Chondrocyte (in vitro differentiated cells): ENCODE data around the gene WDR41. TPM values are rescaled to one million over a fixed set of nuclear protein-coding genes. Genes with fewer than 3 reads are reported as not detected.

Experiments used
- DNase-seq: peaks from one replicate; pipeline ENCODE4 v3.0.0; 2021; ENCODE audit warnings: mixed read lengths, low spot score
- H3K27ac Mint-ChIP-seq: one replicate; pipeline ENCODE4 v1.8.0; 2021; ENCODE audit warnings: mild to moderate bottlenecking, moderate library complexity, mixed read lengths; ENCODE audit not compliant: unreplicated experiment
- H3K27me3 Mint-ChIP-seq: 2 replicates; pipeline ENCODE4 v1.8.0; 2021; ENCODE audit warnings: low read depth, mixed read lengths
- H3K36me3 Mint-ChIP-seq: 2 replicates; pipeline ENCODE4 v1.8.0; 2021; ENCODE audit warnings: low read depth, mixed read lengths
- H3K4me1 Mint-ChIP-seq: 2 replicates; pipeline ENCODE4 v1.8.0; 2021; ENCODE audit warnings: low read depth, mild to moderate bottlenecking, mixed read lengths
- H3K4me3 Mint-ChIP-seq: one replicate; pipeline ENCODE4 v1.8.0; 2021; ENCODE audit warnings: mild to moderate bottlenecking, moderate library complexity, mixed read lengths; ENCODE audit not compliant: unreplicated experiment
- H3K9me3 Mint-ChIP-seq: 2 replicates; pipeline ENCODE4 v1.8.0; 2021; ENCODE audit warnings: low read depth, mixed read lengths
- total RNA-seq: library from RNA; stranded (reverse); gene quantifications from 3 replicates; pipeline ENCODE4 v1.2.1, GENCODE V29; 2021
- TF ChIP-seq, protein P1 (sequence below): fragments of 200-600 bp; sonication (generic); IDR thresholded peaks from 2 replicates; pipeline ENCODE4 v1.5.0; 2021; ENCODE audit warnings: antibody characterized with exemption, mild to moderate bottlenecking, moderate library complexity

The WDR41 gene
- total RNA-seq, 1 donor from 2014 or later: 124 TPM

GRCh38 chr5:77431286-77431685 is 60.8 kb downstream of the WDR41 start:
- TF ChIP-seq, protein P1, sequence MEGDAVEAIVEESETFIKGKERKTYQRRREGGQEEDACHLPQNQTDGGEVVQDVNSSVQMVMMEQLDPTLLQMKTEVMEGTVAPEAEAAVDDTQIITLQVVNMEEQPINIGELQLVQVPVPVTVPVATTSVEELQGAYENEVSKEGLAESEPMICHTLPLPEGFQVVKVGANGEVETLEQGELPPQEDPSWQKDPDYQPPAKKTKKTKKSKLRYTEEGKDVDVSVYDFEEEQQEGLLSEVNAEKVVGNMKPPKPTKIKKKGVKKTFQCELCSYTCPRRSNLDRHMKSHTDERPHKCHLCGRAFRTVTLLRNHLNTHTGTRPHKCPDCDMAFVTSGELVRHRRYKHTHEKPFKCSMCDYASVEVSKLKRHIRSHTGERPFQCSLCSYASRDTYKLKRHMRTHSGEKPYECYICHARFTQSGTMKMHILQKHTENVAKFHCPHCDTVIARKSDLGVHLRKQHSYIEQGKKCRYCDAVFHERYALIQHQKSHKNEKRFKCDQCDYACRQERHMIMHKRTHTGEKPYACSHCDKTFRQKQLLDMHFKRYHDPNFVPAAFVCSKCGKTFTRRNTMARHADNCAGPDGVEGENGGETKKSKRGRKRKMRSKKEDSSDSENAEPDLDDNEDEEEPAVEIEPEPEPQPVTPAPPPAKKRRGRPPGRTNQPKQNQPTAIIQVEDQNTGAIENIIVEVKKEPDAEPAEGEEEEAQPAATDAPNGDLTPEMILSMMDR: no peak
- peaks cover 38% of the 10 kb centered on the region for H3K36me3 Mint-ChIP-seq
- no peak overlapping the region for H3K4me3 Mint-ChIP-seq
- H3K9me3 Mint-ChIP-seq: no peaks in the 10 kb centered on the region
- peaks cover 40% of the 10 kb centered on the region for H3K4me1 Mint-ChIP-seq
- no peak for DNase-seq
- no peaks in the 10 kb centered on the region for H3K27me3 Mint-ChIP-seq
- H3K27ac Mint-ChIP-seq: no peak overlapping the region

DNA sequence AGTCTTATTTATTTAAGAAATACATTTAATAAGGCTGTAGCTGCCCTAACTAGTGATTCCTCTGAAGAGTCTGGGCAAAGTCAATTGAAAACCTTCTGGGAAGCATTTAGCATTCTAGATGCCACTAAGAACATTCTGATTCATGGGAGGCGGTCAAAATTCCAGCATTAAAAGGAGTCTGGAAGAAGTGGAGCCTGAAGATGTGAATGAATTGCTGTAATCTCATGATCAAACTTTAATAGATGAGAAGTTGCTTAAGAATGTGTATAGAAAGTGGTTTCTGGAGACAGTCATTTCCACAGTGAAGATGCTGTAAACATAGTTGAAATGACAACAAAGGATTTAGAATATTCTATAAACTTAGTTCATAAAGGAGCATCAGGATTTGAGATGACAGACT is 61.4 kb downstream of the WDR41 start:
- H3K4me1 Mint-ChIP-seq: peaks cover 44% of the 10 kb centered on the region
- H3K27ac Mint-ChIP-seq: no peak overlapping the region
- H3K4me3 Mint-ChIP-seq: no peak overlapping the region
- no peaks in the 10 kb centered on the region for H3K9me3 Mint-ChIP-seq
- peaks cover 38% of the 10 kb centered on the region for H3K36me3 Mint-ChIP-seq
- TF ChIP-seq, protein P1: no peak
- DNase-seq: no peak
- no peaks in the 10 kb centered on the region for H3K27me3 Mint-ChIP-seq

- Mint-ChIP-seq H3K27ac (no peak overlapping the region), H3K4me1 (peaks cover 54% of the 10 kb centered on the region), H3K9me3 (no peaks in the 10 kb centered on the region), H3K36me3 (peaks cover 38% of the 10 kb centered on the region), H3K27me3 (no peaks in the 10 kb centered on the region), H3K4me3 (no peak overlapping the region)
- DNase-seq: no peak
- TF ChIP-seq, protein P1: no peak
These were observed 63.6 kb downstream of the WDR41 start for GRCh38 chr5:77428526-77428925.

GRCh38 chr5:77427998-77428397 is 64.1 kb downstream of the WDR41 start:
- Mint-ChIP-seq H3K27ac (no peak overlapping the region), H3K4me1 (peaks cover 54% of the 10 kb centered on the region), H3K9me3 (peaks cover 3% of the 10 kb centered on the region), H3K36me3 (peaks cover 36% of the 10 kb centered on the region), H3K4me3 (no peak overlapping the region), H3K27me3 (no peaks in the 10 kb centered on the region)
- TF ChIP-seq, protein P1: no peak
- no peak for DNase-seq

DNA sequence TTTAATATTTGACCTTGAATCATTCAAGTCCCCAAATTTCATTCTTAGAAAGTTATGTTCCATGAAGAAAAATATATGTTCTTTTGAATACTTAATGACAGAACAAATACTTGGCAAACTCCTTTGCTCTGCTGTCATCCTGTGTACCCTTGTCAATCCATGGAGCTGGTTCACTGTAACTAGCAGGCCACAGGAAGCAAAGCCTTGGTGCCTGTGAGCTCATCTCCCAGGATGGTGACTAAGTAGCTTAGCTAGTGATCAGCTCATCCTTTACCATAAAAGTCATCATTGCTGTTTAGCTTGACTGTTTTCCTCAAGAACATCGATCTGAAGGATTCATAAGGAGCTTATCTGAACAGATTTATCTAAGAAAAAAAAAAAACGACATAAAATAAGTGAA is 65.4 kb downstream of the WDR41 start:
- Mint-ChIP-seq H3K27me3 (no peaks in the 10 kb centered on the region), H3K9me3 (peaks cover 4% of the 10 kb centered on the region), H3K36me3 (peaks cover 30% of the 10 kb centered on the region), H3K4me1 (peaks cover 51% of the 10 kb centered on the region), H3K27ac (peak overlapping the region; percentile 15), H3K4me3 (no peak overlapping the region)
- TF ChIP-seq, protein P1: no peak
- DNase-seq: no peak
